A549 (cell line): ENCODE results near the gene UNC93A. TPM values are rescaled to one million over a fixed set of nuclear protein-coding genes. Genes with fewer than 3 reads are reported as not detected.

Source experiments
- ATAC-seq, 2 experiments: fragments of 200-7000 bp in 1 of 2; fragments of >200 bp in 1 of 2; cut with Nextera tagmentation in 1 of 2; cut with Tn5 transposase in 1 of 2; 3 replicates each; pipeline versions ENCODE4 v1.8.0 to v1.9.1; 2018 to 2020; ENCODE audit warnings: mild to moderate bottlenecking in 1 of 2, moderate library complexity in 1 of 2
- CTCF ChIA-PET: fragments of 300-600 bp; sonication (Branson Sonifier 250); formaldehyde crosslinking; extraction: SDS; loops from one replicate; lab custom pipeline; 2021; ENCODE audit warnings: antibody characterized with exemption, inconsistent platforms; lab: Yijun Ruan, JAX
- POLR2A ChIA-PET: fragments of 350-600 bp; formaldehyde crosslinking; extraction: SDS; loops from one replicate; lab custom pipeline; 2021; ENCODE audit warnings: antibody characterized with exemption, inconsistent platforms; lab: Yijun Ruan, JAX
- DNase-seq, 2 experiments: peaks; one replicate each; pipeline versions ENCODE4 v3.0.0 to v3.0.0-alpha.2; 2011 to 2016; ENCODE audit warnings: low read depth in 1 of 2, low spot score in 1 of 2
- FAIRE-seq: peaks from 2 replicates; lab custom pipeline; 2011; peaks lifted over from hg19 to GRCh38; lab: Jason Lieb, UNC
- H3K27ac ChIP-seq, 2 experiments: fragments of >200 bp; sonication (Bioruptor Twin); formaldehyde crosslinking; 3 replicates each; pipeline ENCODE4 v1.5.1; 2016 to 2017
- H3K4me1 ChIP-seq: fragments of >200 bp; sonication (Bioruptor Twin); formaldehyde crosslinking; 3 replicates; pipeline ENCODE4 v1.6.1; 2016
- H3K4me2 ChIP-seq: fragments of >200 bp; sonication (Bioruptor Twin); formaldehyde crosslinking; 3 replicates; pipeline ENCODE4 v1.6.1; 2016
- H3K4me3 ChIP-seq: fragments of >200 bp; sonication (Bioruptor Twin); formaldehyde crosslinking; 3 replicates; pipeline ENCODE4 v1.5.1; 2016
- H3K9me3 ChIP-seq: fragments of >200 bp; sonication (Bioruptor Twin); formaldehyde crosslinking; 3 replicates; pipeline ENCODE4 v1.6.1; 2016
- CBX8 ChIP-seq: fragments of 200-600 bp; sonication (generic); IDR thresholded peaks from 2 replicates; pipeline ENCODE4 v1.6.1; 2016
- CEBPB ChIP-seq, 2 experiments: fragments of >200 bp in 1 of 2; sonication (Bioruptor Twin) in 1 of 2; formaldehyde crosslinking in 1 of 2; IDR thresholded peaks; 2 replicates each; pipeline ENCODE4 v1.6.1; 2012 to 2016
- CHD2 ChIP-seq: fragments of 150-350 bp; IDR thresholded peaks from 2 replicates; pipeline ENCODE4 v1.6.1; 2014; ENCODE audit warnings: low read length; ENCODE audit not compliant: partially characterized antibody
- EHF ChIP-seq: fragments of 250-450 bp; sonication (Bioruptor Pico); IDR thresholded peaks from 2 replicates; pipeline ENCODE4 v1.5.0; 2020; ENCODE audit warnings: mild to moderate bottlenecking
- FOSB ChIP-seq: fragments of 250-450 bp; sonication (Bioruptor Pico); IDR thresholded peaks from 2 replicates; pipeline ENCODE4 v1.5.0; 2020; ENCODE audit warnings: mild to moderate bottlenecking, moderate library complexity
- FOXS1 ChIP-seq: fragments of 250-450 bp; sonication (Bioruptor Pico); IDR thresholded peaks from 2 replicates; pipeline ENCODE4 v1.5.0; 2020; ENCODE audit warnings: mild to moderate bottlenecking, moderate library complexity
- HEYL ChIP-seq: fragments of 250-450 bp; sonication (Bioruptor Pico); IDR thresholded peaks from 2 replicates; pipeline ENCODE4 v1.8.0; 2021; ENCODE audit warnings: mild to moderate bottlenecking, moderate library complexity
- HOXB5 ChIP-seq: fragments of 250-450 bp; sonication (Bioruptor Pico); IDR thresholded peaks from 2 replicates; pipeline ENCODE4 v1.5.0; 2020; ENCODE audit warnings: mild to moderate bottlenecking, moderate library complexity
- JUNB ChIP-seq: fragments of >200 bp; sonication (Bioruptor Twin); formaldehyde crosslinking; IDR thresholded peaks from 2 replicates; pipeline ENCODE4 v1.6.1; 2016
- KDM1A ChIP-seq: fragments of 200-600 bp; sonication (generic); IDR thresholded peaks from 2 replicates; pipeline ENCODE4 v1.6.1; 2016; ENCODE audit warnings: low read depth, mild to moderate bottlenecking
- MAFK ChIP-seq: fragments of 450-650 bp; IDR thresholded peaks from 2 replicates; pipeline ENCODE4 v1.6.1; 2014; ENCODE audit not compliant: partially characterized antibody
- MAZ ChIP-seq: fragments of 150-350 bp; IDR thresholded peaks from 2 replicates; pipeline ENCODE4 v1.6.1; 2014; ENCODE audit warnings: antibody characterized with exemption, low read depth, low read length, borderline replicate concordance
- NFE2L2 ChIP-seq: fragments of 150-350 bp; conservative IDR thresholded peaks from 2 replicates; pipeline ENCODE4 v1.6.1; 2014; ENCODE audit warnings: low read length
- NPAS2 ChIP-seq: fragments of 250-450 bp; sonication (Bioruptor Pico); IDR thresholded peaks from 2 replicates; pipeline ENCODE4 v1.8.0; 2022; ENCODE audit warnings: mild to moderate bottlenecking, moderate library complexity, borderline replicate concordance
- POLR2A ChIP-seq: IDR thresholded peaks from 2 replicates; pipeline ENCODE4 v1.6.1; 2012; ENCODE audit warnings: mild to moderate bottlenecking, low read length
- RAD21 ChIP-seq, 2 experiments: fragments of >200 bp in 1 of 2; sonication (Bioruptor Twin) in 1 of 2; formaldehyde crosslinking in 1 of 2; IDR thresholded peaks in 1 of 2; conservative IDR thresholded peaks in 1 of 2; 2 replicates in 1 of 2; 3 replicates in 1 of 2; pipeline ENCODE4 v1.6.1; 2012 to 2018; ENCODE audit warnings: inconsistent platforms in 1 of 2
- RCOR1 ChIP-seq: fragments of 150-350 bp; IDR thresholded peaks from 2 replicates; pipeline ENCODE4 v1.6.1; 2014; ENCODE audit warnings: antibody characterized with exemption, low read length, low read depth
- RFX5 ChIP-seq: fragments of 450-650 bp; IDR thresholded peaks from 2 replicates; pipeline ENCODE4 v1.7.1; 2014; ENCODE audit warnings: antibody characterized with exemption, mild to moderate bottlenecking, moderate library complexity
- SMC3 ChIP-seq: fragments of >200 bp; sonication (Bioruptor Twin); formaldehyde crosslinking; IDR thresholded peaks from 3 replicates; pipeline ENCODE4 v1.6.1; 2018; ENCODE audit warnings: inconsistent platforms
- TFCP2L1 ChIP-seq: fragments of 250-450 bp; sonication (Bioruptor Pico); IDR thresholded peaks from 2 replicates; pipeline ENCODE4 v1.5.0; 2021; ENCODE audit warnings: mild to moderate bottlenecking
- TP53 ChIP-seq: fragments of 250-450 bp; sonication (Bioruptor Pico); IDR thresholded peaks from 2 replicates; pipeline ENCODE4 v1.5.0; 2021; ENCODE audit warnings: mild to moderate bottlenecking, moderate library complexity
- ZFP36 ChIP-seq: fragments of 450-650 bp; IDR thresholded peaks from 2 replicates; pipeline ENCODE4 v1.6.1; 2014; ENCODE audit warnings: borderline replicate concordance; ENCODE audit not compliant: partially characterized antibody
- ZNF302 ChIP-seq: fragments of 250-450 bp; sonication (Bioruptor Pico); IDR thresholded peaks from 2 replicates; pipeline ENCODE4 v1.9.0; 2021; ENCODE audit warnings: inconsistent platforms, mild to moderate bottlenecking, moderate library complexity
- ZSCAN20 ChIP-seq: fragments of 250-450 bp; sonication (Bioruptor Pico); IDR thresholded peaks from 2 replicates; pipeline ENCODE4 v1.8.0; 2022; ENCODE audit warnings: mild to moderate bottlenecking, moderate library complexity
- WGBS: methylation state at CpG from one replicate; pipeline ENCODE4 v1.1.6; 2017; ENCODE audit errors: missing lambda C conversion rate; 5-methylcytosine and 5-hydroxymethylcytosine counted together
- polyA plus RNA-seq, 4 experiments: library from polyadenylated mRNA; depleted of rRNA in 3 of 4; stranded (reverse); fragments of >200 nt; fragmentation: RNase III in 1 of 4; extraction: RNeasy Plus Mini Kit Qiagen cat#74134 plus additional on column Dnase treatment in 1 of 4; gene quantifications; 2 replicates in 3 of 4; 3 replicates in 1 of 4; pipeline ENCODE4 v1.2.3, GENCODE V29; 2011 to 2017
- TF ChIP-seq, protein P1 (sequence below): fragments of 250-450 bp; sonication (Bioruptor Pico); IDR thresholded peaks from 2 replicates; pipeline ENCODE4 v1.5.0; 2020; ENCODE audit warnings: low read depth, mild to moderate bottlenecking, moderate library complexity
- TF ChIP-seq, protein P2 (sequence below): fragments of 250-450 bp; sonication (Bioruptor Pico); IDR thresholded peaks from 2 replicates; pipeline ENCODE4 v1.5.0; 2021; ENCODE audit warnings: mild to moderate bottlenecking, moderate library complexity, borderline replicate concordance
- TF ChIP-seq, protein P3 (sequence below): fragments of >200 bp; sonication (Bioruptor Twin); formaldehyde crosslinking; IDR thresholded peaks from 2 replicates; pipeline ENCODE4 v1.6.1; 2016

The UNC93A gene
- polyA plus RNA-seq, 2 of the 4 experiments (the other 2 are of a cell fraction) = not detected

DNA sequence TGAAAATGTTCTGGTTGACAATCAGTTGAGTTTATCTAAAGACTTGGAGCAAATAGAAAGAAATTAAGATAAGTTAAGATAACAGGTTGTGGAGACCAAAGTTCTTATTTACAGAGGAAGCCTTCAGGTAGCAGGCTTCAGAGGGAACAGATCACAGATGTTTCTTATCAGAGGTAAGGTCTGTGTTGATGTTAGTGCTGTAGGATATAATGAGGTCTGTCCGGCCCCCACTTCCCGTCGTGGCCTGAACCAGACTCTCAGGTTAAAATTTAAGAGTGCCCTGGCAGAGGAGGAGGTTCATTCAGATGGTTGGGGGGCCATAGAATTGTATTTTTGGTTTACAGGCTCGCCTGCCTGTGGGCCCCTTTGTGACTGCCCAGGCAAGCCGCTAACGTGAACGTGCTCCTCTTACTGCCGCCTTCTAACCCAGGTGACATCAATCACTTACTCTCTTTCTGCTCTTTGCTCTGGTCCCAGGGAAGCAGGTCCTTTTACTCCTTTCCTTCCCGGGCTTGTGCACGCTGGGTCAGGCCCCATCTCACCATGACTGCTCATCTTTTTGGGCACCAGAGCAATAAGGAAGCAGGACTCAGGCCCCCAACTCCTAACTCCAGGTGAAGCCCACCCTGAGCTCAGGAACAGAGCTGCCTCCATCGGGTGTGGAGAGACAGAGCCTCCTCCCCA lies 18.3 kb upstream of the UNC93A start:
- Histone ChIP-seq H3K4me1 (no peaks in the 10 kb centered on the region), H3K27ac (no peak overlapping the region), H3K4me2 (no peak overlapping the region), H3K4me3 (no peak overlapping the region)
- no peak for ATAC-seq
- ChIA-PET CTCF (no interaction called here), POLR2A (no interaction called here)
- FAIRE-seq = no peak
- 52% methylated on average over 10 of the region's 11 CpGs for WGBS
- no peak for TF ChIP-seq ZNF302
- TF ChIP-seq JUNB = no peak
- TF ChIP-seq RFX5 = no peak
- no peak for TF ChIP-seq EHF (CRISPR knock-in tag)
- TF ChIP-seq, all 56 proteins: peak for 0
- no peak for DNase-seq
- H3K9me3 ChIP-seq = no peaks in the 10 kb centered on the region

DNA sequence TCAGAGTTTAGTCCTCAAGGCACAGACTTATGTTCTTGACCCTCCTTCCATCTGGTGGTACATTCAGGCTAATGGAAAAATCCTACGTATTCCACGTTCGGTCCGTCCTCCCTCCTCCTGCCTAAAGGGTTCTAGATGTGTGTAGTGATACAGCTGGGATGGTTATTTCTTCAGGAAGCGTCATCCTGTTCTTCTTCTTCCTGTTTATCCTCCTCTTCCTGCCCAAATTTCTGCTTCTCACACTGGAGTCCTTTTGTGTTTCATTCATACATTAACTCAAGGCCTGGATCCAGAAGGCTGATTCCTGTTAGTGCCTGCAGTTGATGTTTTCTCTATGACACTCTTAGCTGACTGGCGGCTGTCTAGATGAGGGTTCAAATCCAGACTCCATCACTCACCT lies 16.8 kb upstream of the UNC93A start:
- no peaks in the 10 kb centered on the region for H3K9me3 ChIP-seq
- ATAC-seq = no peak
- no peak overlapping the region for H3K4me3 ChIP-seq
- CTCF ChIA-PET = no interaction called here
- H3K27ac ChIP-seq = no peak overlapping the region
- H3K4me2 ChIP-seq = no peak overlapping the region
- POLR2A ChIA-PET = no interaction called here
- WGBS = 56% methylated on average over 6 of the region's 6 CpGs
- no peak for DNase-seq
- TF ChIP-seq RAD21 (conservative IDR thresholded peaks at IDR 0.05 in 1 of 2, IDR thresholded peaks at IDR 0.05 in 1 of 2) = no peak
- no peak for TF ChIP-seq MAFK
- TF ChIP-seq ZFP36 = no peak
- TF ChIP-seq POLR2A = no peak
- TF ChIP-seq CBX8 = no peak
- no peak for TF ChIP-seq TP53 (CRISPR knock-in tag)
- TF ChIP-seq HEYL (CRISPR knock-in tag) = no peak
- no peak for TF ChIP-seq CHD2
- no peaks in the 10 kb centered on the region for H3K4me1 ChIP-seq
- no peak for FAIRE-seq

DNA sequence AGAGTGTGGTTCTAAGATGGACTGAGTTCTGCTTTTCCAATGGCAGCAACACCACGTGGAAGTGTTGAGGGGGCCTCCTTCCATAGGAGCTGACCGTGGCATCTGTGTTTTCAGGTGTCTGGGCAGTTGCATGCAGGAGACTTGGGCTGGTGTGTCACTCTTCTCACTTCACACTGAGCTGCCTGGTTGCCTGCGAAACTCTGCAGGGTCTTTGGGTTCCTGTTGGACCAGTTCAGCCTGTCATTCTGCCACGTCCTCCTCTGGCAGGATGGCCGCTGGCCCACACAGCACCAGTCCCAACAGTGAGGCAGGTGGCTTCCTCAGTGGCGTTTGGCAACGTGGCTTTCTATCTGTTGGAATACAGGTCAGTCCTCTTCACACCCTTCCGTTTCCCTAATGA lies 16.1 kb upstream of the UNC93A start:
- Histone ChIP-seq H3K4me1 (no peaks in the 10 kb centered on the region), H3K9me3 (no peaks in the 10 kb centered on the region)
- DNase-seq (no peak), ATAC-seq (no peak)
- TF ChIP-seq MAZ = no peak
- no peak for TF ChIP-seq RAD21 (conservative IDR thresholded peaks at IDR 0.05 in 1 of 2, IDR thresholded peaks at IDR 0.05 in 1 of 2)
- TF ChIP-seq, protein P1, sequence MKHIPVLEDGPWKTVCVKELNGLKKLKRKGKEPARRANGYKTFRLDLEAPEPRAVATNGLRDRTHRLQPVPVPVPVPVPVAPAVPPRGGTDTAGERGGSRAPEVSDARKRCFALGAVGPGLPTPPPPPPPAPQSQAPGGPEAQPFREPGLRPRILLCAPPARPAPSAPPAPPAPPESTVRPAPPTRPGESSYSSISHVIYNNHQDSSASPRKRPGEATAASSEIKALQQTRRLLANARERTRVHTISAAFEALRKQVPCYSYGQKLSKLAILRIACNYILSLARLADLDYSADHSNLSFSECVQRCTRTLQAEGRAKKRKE (CRISPR knock-in tag) = no peak
- no peak for TF ChIP-seq JUNB
- no peak for TF ChIP-seq ZSCAN20
- no peak for TF ChIP-seq KDM1A
- TF ChIP-seq, protein P2, sequence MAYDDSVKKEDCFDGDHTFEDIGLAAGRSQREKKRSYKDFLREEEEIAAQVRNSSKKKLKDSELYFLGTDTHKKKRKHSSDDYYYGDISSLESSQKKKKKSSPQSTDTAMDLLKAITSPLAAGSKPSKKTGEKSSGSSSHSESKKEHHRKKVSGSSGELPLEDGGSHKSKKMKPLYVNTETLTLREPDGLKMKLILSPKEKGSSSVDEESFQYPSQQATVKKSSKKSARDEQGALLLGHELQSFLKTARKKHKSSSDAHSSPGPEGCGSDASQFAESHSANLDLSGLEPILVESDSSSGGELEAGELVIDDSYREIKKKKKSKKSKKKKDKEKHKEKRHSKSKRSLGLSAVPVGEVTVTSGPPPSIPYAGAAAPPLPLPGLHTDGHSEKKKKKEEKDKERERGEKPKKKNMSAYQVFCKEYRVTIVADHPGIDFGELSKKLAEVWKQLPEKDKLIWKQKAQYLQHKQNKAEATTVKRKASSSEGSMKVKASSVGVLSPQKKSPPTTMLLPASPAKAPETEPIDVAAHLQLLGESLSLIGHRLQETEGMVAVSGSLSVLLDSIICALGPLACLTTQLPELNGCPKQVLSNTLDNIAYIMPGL (CRISPR knock-in tag) = no peak
- TF ChIP-seq TFCP2L1 (CRISPR knock-in tag) = no peak
- no peak for TF ChIP-seq NFE2L2
- TF ChIP-seq, protein P3, sequence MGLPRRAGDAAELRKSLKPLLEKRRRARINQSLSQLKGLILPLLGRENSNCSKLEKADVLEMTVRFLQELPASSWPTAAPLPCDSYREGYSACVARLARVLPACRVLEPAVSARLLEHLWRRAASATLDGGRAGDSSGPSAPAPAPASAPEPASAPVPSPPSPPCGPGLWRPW = no peak
- TF ChIP-seq FOXS1 = no peak
- TF ChIP-seq RFX5 = no peak
- TF ChIP-seq RCOR1 = no peak
- no peak for TF ChIP-seq CEBPB (IDR thresholded peaks at IDR 0.05)
- TF ChIP-seq CHD2 = no peak
- TF ChIP-seq HOXB5 (CRISPR knock-in tag) = no peak
- TF ChIP-seq SMC3 = no peak
- TF ChIP-seq NPAS2 = no peak
- no peak for TF ChIP-seq FOSB (CRISPR knock-in tag)
- TF ChIP-seq, all 56 proteins: peak for 0
- H3K27ac ChIP-seq = no peak overlapping the region
- WGBS = 7% methylated on average over 4 of the region's 8 CpGs
- CTCF ChIA-PET = interaction anchor here (0.7 to 1.3 kb wide), 3 partner anchors 13 to 15 kb away, joined by 3 to 4 read pairs (median 3); no protein-coding TSS in a partner anchor
- no peak overlapping the region for H3K4me2 ChIP-seq
- H3K4me3 ChIP-seq = no peak overlapping the region
- FAIRE-seq = no peak
- POLR2A ChIA-PET = no interaction called here
